NCI-H2196 treated with DMSO at 0.1 percent for 48 hours (cell line): ENCODE results near the gene PCAT6.
A peak's percentile ranks its signal among the peaks of the same experiment; 100 is the strongest.

Experiments used
- DNase-seq: peaks from one replicate; lab custom pipeline; 2025; ENCODE audit not compliant: unreplicated experiment; lab: John Stamatoyannopoulos, UW

Gene PCAT6

GRCh38 chr1:202844259-202844658 is 33.5 kb downstream of the PCAT6 start:
- DNase-seq, result no peak

GRCh38 chr1:202844935-202845334 is 34.2 kb downstream of the PCAT6 start:
- DNase-seq, result no peak

- no peak for DNase-seq
These were observed 37.4 kb downstream of the PCAT6 start for GRCh38 chr1:202848191-202848542.

GRCh38 chr1:202850593-202851362 is 40.0 kb downstream of the PCAT6 start:
- DNase-seq, result no peak

GRCh38 chr1:202852163-202852904 is 41.6 kb downstream of the PCAT6 start:
- no peak for DNase-seq

GRCh38 chr1:202854787-202855186 is 44.0 kb downstream of the PCAT6 start:
- DNase-seq, result no peak

- DNase-seq, result no peak
These were observed 45.3 kb downstream of the PCAT6 start for GRCh38 chr1:202856014-202856413.

GRCh38 chr1:202857136-202857610 is 46.4 kb downstream of the PCAT6 start:
- DNase-seq, result no peak

- no peak for DNase-seq
These were observed 47.6 kb downstream of the PCAT6 start for GRCh38 chr1:202858331-202858730.

- no peak for DNase-seq
These were observed 48.1 kb downstream of the PCAT6 start for GRCh38 chr1:202858789-202859414.

- DNase-seq, result peak; percentile 66
These were observed 50.1 kb downstream of the PCAT6 start for GRCh38 chr1:202860744-202861419.
